GM21526 (cell line): ENCODE measurements around the gene CYP2A7.
"Not testable (repeated sequence)": the region's sequence is repeated elsewhere in the genome, so short reads cannot be mapped to it uniquely, and the experiment has no call there.

Experiments used
- ATAC-seq: cut with Tn5 transposase; IDR thresholded peaks from one replicate; pipeline ENCODE4 v1.9.1; 2021; ENCODE audit warnings: moderate library complexity; ENCODE audit not compliant: unreplicated experiment, low FRiP score

The CYP2A7 gene, protein sequence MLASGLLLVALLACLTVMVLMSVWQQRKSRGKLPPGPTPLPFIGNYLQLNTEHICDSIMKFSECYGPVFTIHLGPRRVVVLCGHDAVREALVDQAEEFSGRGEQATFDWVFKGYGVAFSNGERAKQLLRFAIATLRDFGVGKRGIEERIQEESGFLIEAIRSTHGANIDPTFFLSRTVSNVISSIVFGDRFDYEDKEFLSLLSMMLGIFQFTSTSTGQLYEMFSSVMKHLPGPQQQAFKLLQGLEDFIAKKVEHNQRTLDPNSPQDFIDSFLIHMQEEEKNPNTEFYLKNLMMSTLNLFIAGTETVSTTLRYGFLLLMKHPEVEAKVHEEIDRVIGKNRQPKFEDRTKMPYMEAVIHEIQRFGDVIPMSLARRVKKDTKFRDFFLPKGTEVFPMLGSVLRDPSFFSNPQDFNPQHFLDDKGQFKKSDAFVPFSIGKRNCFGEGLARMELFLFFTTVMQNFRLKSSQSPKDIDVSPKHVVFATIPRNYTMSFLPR

GRCh38 chr19:40882062-40882461 is at the start of gene CYP2A7:
TSS of gene CYP2A7 (minus strand) at chr19:40882231. CDS start at chr19:40882210, 21 bp downstream.
- ATAC-seq = not testable (repeated sequence)

GRCh38 chr19:40930799-40931198 is 48.8 kb upstream of the CYP2A7 start:
- ATAC-seq = not testable (repeated sequence)

- not testable (repeated sequence) for ATAC-seq
Measured at GRCh38 chr19:40929942-40930341, 47.9 kb upstream of the CYP2A7 start.

DNA sequence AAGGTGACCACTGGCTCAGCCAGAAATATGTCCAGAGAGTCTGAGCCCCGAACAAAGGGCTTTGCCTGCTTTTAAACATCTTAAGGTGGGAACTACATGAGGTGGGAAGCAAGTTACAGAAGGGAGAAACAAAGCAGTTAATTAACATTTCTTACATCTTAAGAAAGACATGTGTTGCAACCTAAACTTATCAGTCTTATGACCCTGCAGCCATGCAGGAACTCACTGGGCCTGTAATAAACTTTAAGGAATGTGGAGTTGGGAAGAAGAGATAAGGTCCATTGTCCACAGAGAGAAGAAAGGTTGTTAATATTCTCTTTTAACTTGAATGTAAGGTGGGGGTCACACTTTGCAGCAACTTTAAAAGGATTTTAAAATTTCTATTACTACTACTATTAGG is 46.8 kb upstream of the CYP2A7 start:
- no peak for ATAC-seq

GRCh38 chr19:40927567-40927966 is 45.5 kb upstream of the CYP2A7 start:
- ATAC-seq = no peak

- ATAC-seq = not testable (repeated sequence)
Measured at GRCh38 chr19:40926276-40926675, 44.2 kb upstream of the CYP2A7 start.

DNA sequence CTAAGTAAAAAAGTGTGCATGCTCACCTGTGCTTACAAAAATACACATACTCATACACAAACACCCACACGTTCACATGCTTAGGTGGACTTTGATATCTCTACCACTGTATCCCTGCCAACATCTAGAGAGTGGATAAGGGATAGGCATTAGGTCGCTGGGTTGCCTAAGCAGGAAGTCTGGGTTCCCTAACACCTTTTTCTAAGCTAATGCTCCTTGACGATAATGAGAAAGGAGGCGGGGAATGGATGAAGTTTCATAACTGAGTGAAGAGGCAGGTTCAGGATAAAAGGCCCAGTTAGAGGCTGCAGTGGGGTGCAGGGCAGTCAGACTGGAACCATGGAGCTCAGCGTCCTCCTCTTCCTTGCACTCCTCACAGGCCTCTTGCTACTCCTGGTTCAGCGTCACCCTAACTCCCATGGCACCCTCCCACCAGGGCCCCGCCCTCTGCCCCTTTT is 41.9 kb upstream of the CYP2A7 start:
- no peak for ATAC-seq

GRCh38 chr19:40922237-40923160 is 40.5 kb upstream of the CYP2A7 start:
- ATAC-seq = not testable (repeated sequence)

- no peak for ATAC-seq
Measured at GRCh38 chr19:40921005-40921897, 39.2 kb upstream of the CYP2A7 start.

GRCh38 chr19:40920300-40921004 is 38.4 kb upstream of the CYP2A7 start:
- no peak for ATAC-seq

GRCh38 chr19:40919530-40920299 is 37.7 kb upstream of the CYP2A7 start:
- ATAC-seq = not testable (repeated sequence)

DNA sequence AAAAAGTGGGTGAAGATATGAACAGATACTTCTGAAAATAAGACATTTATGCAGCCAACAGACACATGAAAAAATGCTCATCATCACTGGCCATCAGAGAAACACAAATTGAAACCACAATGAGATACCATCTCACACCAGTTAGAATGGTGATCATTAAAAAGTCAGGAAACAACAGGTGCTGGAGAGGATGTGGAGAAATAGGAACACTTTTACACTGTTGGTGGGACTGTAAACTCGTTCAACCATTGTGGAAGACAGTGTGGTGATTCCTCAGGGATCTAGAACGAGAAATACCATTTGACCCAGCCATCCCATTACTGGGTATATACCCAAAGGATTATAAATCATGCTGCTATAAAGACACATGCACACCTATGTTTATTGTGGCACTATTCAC is 36.3 kb upstream of the CYP2A7 start:
- not testable (repeated sequence) for ATAC-seq

DNA sequence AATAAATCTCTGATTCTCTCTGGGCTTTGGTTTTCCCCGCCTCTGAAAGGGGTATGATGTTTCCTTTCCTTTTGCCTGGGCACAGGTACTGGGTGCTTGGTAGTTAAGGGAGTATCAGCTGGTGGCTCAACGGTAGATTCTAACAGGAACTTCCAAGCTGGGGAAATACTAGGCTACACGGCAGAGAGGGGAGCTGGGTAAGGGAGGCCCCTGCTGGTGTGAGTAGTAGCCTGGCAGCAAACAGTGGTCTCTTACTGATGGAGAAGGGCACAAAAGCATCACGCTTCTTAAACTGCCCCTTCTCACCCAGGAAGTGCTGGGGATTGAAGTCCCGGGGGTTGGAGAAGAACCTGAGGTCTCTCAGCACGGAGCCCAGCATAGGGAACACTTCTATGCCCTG is 26.9 kb upstream of the CYP2A7 start:
- ATAC-seq = no peak

GRCh38 chr19:40907968-40908735 is 26.1 kb upstream of the CYP2A7 start:
- ATAC-seq = no peak

GRCh38 chr19:40906512-40906911 is 24.5 kb upstream of the CYP2A7 start:
- no peak for ATAC-seq

- ATAC-seq = not testable (repeated sequence)
Measured at GRCh38 chr19:40904673-40905156, 22.7 kb upstream of the CYP2A7 start.

GRCh38 chr19:40901975-40902750 is 20.1 kb upstream of the CYP2A7 start:
- ATAC-seq = not testable (repeated sequence)
